HG03039 (cell line): ENCODE data around the gene ZNF606.

ENCODE experiments used
- ATAC-seq: cut with Tn5 transposase; IDR thresholded peaks from one replicate; pipeline ENCODE4 v1.9.1; 2021; ENCODE audit warnings: mild to moderate bottlenecking, moderate library complexity; ENCODE audit not compliant: unreplicated experiment

ZNF606 gene

GRCh38 chr19:58002384-58003173, at the start of gene ZNF606:
ZNF606 (minus strand) TSS chr19:58002820; CDS start chr19:58001319, 1,501 bp downstream.
- peak; percentile 87 for ATAC-seq

DNA sequence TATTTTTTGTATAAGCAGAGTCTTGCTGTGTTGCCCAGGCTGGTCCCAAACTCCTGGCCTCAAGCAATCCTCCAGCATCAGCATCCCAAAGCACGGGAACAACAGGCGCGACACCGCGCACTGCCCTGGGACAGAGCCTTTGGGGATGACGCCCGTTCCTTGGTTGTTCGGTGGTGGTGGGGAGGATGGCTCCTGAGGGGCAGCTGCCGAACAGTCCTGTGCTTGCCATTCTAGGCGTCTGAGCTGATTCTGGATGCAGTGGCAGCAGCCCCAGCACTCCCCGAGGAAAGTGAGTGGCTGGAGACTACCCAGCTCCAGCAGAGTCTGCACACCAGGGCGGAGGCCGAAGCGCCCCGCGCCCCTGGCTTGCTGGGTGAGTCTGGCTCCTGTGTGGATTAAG, 49.6 kb upstream of the ZNF606 start:
- no peak for ATAC-seq

GRCh38 chr19:58047672-58048071, 45.1 kb upstream of the ZNF606 start:
- no peak for ATAC-seq

DNA sequence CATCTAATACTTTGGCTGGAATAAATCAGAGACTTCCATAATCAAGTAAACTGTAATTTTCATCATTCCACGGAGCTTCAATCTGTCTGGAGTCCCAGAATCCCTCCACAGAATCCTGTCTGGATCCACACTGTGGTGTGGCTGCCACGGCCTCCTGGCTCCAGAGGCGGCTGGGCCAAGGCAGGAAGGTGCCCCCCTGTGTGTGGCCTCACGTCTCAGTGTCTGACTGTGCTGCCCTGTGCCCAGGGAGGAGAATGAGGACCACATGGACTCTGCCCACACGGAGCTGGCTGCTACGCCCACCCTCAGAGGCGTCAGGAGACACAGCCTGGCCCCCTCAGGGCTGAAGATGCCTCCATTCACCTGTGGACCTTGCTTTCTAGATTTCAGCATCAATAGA, 44.2 kb upstream of the ZNF606 start:
- ATAC-seq = no peak

GRCh38 chr19:58045411-58046050, 42.9 kb upstream of the ZNF606 start:
- ATAC-seq = no peak

DNA sequence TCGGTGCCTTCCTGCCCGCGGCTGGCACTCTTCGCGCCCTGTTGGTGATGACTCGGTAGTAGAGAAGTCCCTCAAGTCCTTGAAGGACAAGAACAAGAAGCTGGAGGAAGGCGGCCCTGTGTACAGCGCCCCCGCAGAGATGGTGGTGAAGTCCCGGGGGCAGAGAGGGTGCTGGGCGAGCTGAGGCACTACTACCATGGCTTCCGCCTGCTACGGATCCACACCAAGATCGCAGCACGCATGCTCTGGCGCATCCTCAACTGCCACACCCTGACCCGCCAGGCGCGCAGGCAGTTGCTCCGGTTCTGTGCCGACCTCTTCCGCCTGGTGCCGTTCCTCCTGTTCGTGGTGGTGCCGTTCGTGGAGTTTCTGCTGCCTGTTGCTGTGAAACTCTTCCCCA, 42.3 kb upstream of the ZNF606 start:
- no peak for ATAC-seq

DNA sequence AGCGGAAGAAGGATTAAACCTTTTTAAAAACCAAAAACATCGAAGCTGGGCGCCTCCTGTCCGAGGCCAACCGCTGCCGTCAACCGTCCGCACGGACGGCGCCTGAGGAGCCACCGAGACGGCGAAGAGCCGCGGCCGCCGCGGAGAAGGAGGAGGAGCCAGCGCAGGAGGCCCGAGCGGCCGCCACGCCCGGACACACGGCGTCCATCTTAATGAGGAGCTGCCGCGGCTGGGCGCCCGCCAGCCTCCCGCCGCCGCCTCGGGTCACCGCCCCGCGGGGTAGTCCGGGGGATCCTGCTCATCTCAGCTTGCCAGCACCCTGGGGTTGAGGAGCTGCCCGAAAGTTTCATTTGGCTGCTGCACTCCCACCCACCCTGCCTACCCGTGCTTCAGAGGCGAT, 41.8 kb upstream of the ZNF606 start:
- no peak for ATAC-seq

GRCh38 chr19:58042495-58043340, 40.1 kb upstream of the ZNF606 start:
- no peak for ATAC-seq

DNA sequence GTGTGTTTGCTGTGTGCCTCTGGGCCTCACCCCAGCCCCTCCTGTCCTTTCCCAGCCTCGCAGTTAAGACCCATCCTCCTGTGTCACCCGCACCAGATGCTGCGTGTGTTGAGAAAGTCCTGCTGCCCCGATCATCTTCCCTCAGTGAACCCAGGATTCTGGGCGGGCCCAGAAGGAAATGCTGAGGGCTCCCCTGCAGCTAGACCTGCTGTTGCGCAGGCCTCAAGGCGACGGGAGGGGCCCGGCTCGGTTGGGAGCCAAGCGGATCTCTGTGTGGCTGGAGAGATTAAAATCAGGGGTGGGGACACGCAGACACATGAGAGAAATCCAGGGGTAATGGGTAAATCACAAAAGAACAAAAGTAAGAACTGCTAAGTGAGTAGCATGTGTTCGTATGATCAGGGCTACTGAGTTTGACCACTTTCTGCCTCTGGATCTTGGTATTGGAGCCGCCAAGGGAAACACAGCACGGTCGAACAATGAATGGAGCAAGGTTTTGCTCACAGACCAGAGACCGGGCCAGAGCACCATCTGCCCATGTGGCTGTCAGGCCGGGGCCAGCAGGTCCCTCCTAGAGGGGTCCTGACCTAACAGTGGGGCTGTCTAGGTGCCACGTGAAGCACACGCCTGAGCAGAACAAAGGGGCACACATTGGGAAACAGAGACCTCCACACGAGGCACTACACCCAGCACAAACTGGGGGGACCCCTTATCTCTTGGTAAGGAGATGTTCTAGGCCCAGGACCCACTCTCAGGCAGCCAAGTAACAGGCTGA, 38.3 kb upstream of the ZNF606 start:
- ATAC-seq = no peak

- no peak for ATAC-seq
These were observed 36.1 kb upstream of the ZNF606 start for GRCh38 chr19:58038688-58039204.

- no peak for ATAC-seq
These were observed 35.5 kb upstream of the ZNF606 start for GRCh38 chr19:58037927-58038687.

DNA sequence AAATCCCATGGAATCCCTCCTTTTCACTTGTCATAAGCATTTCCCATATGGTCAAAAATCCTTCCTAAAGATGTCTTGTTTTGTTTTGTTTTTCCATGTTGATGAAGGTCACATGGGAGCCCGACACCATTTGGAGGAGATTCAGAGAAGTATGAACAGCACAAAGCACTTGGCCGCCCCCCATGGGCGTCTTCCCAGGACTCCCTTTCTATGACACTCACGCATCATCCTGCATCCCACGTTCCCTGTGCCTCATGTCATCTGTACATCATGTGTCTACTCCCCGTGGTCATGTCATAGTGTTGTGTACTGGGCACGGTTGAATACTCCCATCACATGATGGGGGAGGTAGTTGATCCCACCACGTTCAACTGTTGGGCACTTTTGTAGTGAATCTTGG, 33.2 kb upstream of the ZNF606 start:
- no peak for ATAC-seq

DNA sequence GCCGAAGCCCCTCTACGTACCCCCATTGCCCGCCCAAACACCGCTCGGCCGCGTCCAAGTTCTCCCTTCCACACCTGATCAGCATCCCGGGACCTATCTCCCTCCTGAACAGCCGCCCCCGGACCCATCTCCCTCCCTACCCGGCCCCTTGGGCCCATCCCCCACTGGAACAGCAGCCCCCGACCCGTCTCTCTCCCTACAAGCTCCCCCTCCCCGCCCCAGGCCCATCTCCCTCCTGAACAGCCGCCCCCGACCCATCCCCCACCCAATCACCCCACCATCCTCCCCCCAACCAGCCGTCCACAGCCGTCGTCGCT, 31.8 kb upstream of the ZNF606 start:
- no peak for ATAC-seq

GRCh38 chr19:58033741-58034476, 31.3 kb upstream of the ZNF606 start, which contains the start of gene ZSCAN1:
ZSCAN1 (plus strand) TSS chr19:58034025; CDS start chr19:58037837, 3,812 bp downstream.
- no peak for ATAC-seq

DNA sequence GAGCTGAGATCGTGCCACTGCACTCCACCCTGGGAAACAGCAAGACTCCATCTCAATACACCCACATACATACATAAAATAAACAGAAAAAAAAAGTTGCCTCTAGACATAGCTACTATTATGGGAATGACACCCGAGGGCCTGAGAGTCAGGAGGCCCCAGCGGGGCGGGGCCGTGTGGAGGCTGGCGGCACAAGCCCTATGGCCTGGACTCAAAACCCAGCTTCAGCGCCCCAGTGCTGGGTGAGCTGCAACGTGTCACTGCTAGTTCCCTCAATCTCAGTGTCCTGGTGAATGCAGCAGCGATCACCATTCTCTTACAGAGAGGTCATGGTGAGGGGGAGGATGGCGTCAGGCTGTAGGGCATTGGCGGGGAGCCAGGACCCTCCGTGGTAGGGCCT, 22.0 kb upstream of the ZNF606 start:
- no peak for ATAC-seq

DNA sequence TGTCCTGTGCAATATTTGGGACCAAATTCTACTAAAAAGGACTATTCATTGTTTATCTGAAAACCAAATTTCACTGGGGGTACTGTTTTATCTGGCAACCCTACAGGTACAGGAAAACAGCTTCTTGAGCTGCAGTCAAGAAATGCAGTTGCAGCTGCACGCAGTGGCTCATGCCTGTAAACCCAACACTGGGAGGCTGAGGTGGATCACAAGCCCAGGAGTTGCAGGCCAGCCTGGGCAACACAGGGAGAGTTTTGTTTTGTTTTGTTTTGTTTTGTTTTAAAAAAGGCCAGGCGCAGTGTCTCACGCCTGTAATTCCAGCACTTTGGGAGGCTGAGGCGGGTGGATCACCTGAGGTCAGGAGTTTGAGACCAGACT, 19.7 kb upstream of the ZNF606 start:
- ATAC-seq = no peak

DNA sequence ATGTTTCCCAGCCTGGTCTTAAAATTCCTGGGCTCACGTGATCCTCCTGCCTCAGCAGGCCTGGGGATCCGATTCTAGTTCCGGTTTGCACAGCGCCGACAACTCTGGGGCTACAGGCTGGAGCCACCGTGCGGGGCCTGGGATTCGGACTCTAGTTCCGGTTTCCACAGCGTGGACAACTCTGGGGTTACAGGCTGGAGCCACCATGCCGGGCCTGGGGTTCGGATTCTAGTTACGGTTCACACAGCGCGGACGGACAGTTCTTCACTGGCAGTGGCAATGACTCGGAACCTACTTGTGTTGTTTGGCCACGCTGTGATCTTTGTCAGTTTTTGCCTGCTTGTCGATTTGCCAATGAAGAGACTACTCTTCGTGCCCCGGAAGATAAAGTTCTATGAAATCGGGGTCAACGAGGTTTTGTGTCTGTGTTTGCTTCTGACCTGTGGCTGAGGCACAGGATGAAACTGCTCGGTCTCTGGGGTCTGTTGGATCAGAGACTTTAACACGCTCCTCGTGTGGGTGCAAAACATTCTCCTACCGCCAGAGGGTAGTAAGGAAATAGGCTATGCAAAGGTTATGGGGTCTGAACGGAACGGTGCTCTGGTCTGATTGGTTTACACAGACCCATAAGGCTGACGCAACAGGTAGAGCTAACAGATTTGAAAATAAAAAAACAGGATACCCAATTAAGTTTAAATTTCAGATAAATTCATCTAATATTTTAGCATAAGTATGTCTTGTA, 19.1 kb upstream of the ZNF606 start:
- no peak for ATAC-seq

DNA sequence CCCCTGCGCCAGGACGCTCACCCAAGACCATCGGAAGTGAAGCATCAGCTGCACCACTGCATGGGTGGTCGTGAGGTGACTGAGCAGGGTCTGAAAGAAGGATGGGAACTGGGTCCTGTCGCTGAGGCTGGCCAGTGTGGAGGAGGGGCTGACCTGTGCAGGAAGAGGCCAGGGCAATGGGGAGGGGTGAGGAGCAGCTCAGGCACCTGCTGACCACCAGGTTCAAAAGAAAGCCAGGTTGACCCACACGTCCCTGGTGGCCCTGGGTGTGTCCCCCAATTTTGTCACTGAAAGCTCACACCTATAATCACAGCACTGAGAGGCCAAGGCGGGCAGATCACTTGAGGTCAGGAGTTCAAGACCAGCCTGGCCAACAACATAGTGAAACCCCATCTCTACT, 17.5 kb upstream of the ZNF606 start:
- no peak for ATAC-seq

- ATAC-seq = no peak
These were observed 11.5 kb upstream of the ZNF606 start for GRCh38 chr19:58014141-58014540.
